HCT116 (cell line): ENCODE measurements around the gene RHCG.

Experiments used
- EZH2 ChIP-seq: fragments of 200-600 bp; sonication (generic); IDR thresholded peaks from 2 replicates; pipeline ENCODE4 v1.6.1; 2017; ENCODE audit warnings: antibody characterized with exemption, mixed run types
- EZH2phosphoT487 ChIP-seq: fragments of 200-600 bp; IDR thresholded peaks from 2 replicates; pipeline ENCODE4 v1.6.1; 2018; ENCODE audit warnings: antibody characterized with exemption, borderline replicate concordance
- JUND ChIP-seq: IDR thresholded peaks from 2 replicates; pipeline ENCODE4 v1.6.1; 2012
- POLR2A ChIP-seq: IDR thresholded peaks from 2 replicates; pipeline ENCODE4 v1.7.0; 2011; ENCODE audit warnings: borderline replicate concordance; ENCODE audit not compliant: insufficient read depth, insufficient read length; ENCODE audit errors: extremely low read depth
- POLR2AphosphoS5 ChIP-seq: IDR thresholded peaks from 2 replicates; pipeline ENCODE4 v1.6.1; 2011; ENCODE audit warnings: mild to moderate bottlenecking, low read depth, low read length, moderate library complexity
- SP1 ChIP-seq: IDR thresholded peaks from 2 replicates; pipeline ENCODE4 v1.6.1; 2012; ENCODE audit warnings: low read depth
- YY1 ChIP-seq: IDR thresholded peaks from 2 replicates; pipeline ENCODE4 v1.6.1; 2011; ENCODE audit warnings: low read length, low read depth, moderate library complexity, mild to moderate bottlenecking; ENCODE audit not compliant: insufficient replicate concordance; ENCODE audit errors: extremely low read depth
- ZNF274 ChIP-seq: fragments of 200-500 bp; sonication (Bioruptor generic); IDR thresholded peaks from 2 replicates; pipeline ENCODE4 v1.6.1; 2014; ENCODE audit warnings: mild to moderate bottlenecking, low read depth, low read length, inconsistent platforms
- TF ChIP-seq, protein P1 (sequence below): IDR thresholded peaks from 2 replicates; pipeline ENCODE4 v1.6.1; 2011; ENCODE audit warnings: mild to moderate bottlenecking, low read length, moderate library complexity; ENCODE audit not compliant: insufficient replicate concordance; ENCODE audit errors: extremely low read depth
- TF ChIP-seq, protein P2 (sequence below), 3 experiments: fragments of 200-600 bp in 1 of 3; sonication (generic) in 1 of 3; IDR thresholded peaks in 2 of 3; conservative IDR thresholded peaks in 1 of 3; 2 replicates each; pipeline ENCODE4 v1.5.1; 2012 to 2017; ENCODE audit warnings: low read depth in 2 of 3, low read length in 2 of 3, antibody characterized with exemption in 1 of 3, borderline replicate concordance in 1 of 3, control low read depth in 1 of 3, mild to moderate bottlenecking in 1 of 3, mixed read lengths in 1 of 3, mixed run types in 1 of 3, moderate library complexity in 1 of 3; ENCODE audit not compliant: insufficient read depth in 1 of 3

DNA sequence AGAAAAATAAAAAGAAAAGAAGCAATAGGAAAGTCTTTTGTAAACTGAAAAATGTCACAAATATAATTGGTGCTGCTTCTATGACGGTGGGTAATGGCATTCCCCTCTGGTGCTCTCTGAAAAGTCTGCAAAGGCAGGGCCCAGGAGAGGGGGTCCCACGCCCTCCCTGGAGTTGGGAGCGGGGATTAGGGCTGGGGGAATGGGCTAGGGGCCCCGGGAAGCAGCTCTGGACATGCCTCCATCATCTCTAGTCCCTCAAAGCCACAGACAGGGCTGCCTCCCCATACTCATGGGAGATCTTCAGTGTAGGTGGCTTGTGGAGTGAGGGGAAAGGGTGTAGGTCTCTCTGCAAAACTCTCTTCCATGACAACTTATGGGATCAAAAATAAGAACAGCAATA lies 7.8 kb upstream of the RHCG start:
- TF ChIP-seq ZNF274 = no peak
- TF ChIP-seq POLR2A = no peak
- TF ChIP-seq, protein P1, sequence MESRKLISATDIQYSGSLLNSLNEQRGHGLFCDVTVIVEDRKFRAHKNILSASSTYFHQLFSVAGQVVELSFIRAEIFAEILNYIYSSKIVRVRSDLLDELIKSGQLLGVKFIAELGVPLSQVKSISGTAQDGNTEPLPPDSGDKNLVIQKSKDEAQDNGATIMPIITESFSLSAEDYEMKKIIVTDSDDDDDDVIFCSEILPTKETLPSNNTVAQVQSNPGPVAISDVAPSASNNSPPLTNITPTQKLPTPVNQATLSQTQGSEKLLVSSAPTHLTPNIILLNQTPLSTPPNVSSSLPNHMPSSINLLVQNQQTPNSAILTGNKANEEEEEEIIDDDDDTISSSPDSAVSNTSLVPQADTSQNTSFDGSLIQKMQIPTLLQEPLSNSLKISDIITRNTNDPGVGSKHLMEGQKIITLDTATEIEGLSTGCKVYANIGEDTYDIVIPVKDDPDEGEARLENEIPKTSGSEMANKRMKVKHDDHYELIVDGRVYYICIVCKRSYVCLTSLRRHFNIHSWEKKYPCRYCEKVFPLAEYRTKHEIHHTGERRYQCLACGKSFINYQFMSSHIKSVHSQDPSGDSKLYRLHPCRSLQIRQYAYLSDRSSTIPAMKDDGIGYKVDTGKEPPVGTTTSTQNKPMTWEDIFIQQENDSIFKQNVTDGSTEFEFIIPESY = no peak
- TF ChIP-seq, protein P2, sequence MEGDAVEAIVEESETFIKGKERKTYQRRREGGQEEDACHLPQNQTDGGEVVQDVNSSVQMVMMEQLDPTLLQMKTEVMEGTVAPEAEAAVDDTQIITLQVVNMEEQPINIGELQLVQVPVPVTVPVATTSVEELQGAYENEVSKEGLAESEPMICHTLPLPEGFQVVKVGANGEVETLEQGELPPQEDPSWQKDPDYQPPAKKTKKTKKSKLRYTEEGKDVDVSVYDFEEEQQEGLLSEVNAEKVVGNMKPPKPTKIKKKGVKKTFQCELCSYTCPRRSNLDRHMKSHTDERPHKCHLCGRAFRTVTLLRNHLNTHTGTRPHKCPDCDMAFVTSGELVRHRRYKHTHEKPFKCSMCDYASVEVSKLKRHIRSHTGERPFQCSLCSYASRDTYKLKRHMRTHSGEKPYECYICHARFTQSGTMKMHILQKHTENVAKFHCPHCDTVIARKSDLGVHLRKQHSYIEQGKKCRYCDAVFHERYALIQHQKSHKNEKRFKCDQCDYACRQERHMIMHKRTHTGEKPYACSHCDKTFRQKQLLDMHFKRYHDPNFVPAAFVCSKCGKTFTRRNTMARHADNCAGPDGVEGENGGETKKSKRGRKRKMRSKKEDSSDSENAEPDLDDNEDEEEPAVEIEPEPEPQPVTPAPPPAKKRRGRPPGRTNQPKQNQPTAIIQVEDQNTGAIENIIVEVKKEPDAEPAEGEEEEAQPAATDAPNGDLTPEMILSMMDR (IDR thresholded peaks at IDR 0.05 in 2 of 3, conservative IDR thresholded peaks at IDR 0.05 in 1 of 3; ENCODE audit: borderline replicate concordance in 1 of 3, insufficient read depth in 1 of 3, low read depth in 2 of 3, low read length in 2 of 3) = no peak
- TF ChIP-seq YY1 = no peak
- TF ChIP-seq SP1 = no peak
- no peak for TF ChIP-seq EZH2phosphoT487
- no peak for TF ChIP-seq POLR2AphosphoS5
- TF ChIP-seq JUND = no peak
- TF ChIP-seq EZH2 = no peak
